Neural progenitor cell (in vitro differentiated cells): ENCODE data around the gene RPS26.

ENCODE experiments used
- EZH2 ChIP-seq: fragments of 200-600 bp; sonication (generic); IDR thresholded peaks from 2 replicates; pipeline ENCODE4 v1.6.1; 2017; ENCODE audit warnings: antibody characterized with exemption, mild to moderate bottlenecking, moderate library complexity
- TF ChIP-seq, protein P1 (sequence below): fragments of 200-600 bp; sonication (generic); IDR thresholded peaks from 2 replicates; pipeline ENCODE4 v1.5.1; 2017; ENCODE audit warnings: antibody characterized with exemption, mild to moderate bottlenecking

DNA sequence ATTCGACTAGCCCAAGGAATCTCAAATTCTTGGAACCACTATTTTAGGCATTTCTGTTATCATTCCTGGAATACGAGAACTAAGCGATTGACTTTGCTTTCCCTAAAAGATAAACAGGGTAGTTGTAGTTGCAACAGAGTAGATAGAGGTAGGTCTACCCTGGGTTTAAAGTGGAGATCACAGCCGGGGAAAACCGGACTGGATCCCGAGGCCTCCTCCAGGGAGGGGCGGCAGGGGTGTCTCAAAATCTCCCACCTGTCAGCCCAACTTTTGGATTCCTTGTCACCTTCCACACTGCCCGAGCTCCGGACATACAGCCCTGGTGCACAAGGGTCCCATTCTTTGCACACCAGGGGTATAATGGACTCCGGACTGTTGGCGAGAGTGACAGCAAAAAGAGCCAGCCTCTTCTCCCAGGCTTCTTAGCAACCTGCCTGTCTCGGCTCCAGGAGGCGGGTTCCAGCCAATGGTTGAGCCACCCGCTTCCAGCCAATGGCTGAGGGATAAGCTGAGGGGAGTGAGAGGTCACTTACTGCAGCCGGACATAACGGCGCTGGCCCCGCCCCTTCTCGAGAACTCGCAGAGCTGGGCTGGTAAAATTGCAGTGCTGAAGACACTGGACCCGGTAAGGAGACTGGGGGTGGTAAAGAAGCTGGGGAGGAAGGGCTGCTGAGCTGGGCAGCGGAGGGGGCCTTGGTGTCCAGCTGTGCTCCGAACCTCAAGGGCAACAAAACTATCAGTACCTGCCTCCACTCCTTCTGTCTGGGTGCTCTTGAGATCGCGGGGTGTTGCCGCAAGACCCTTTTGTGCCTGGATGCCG lies 44.8 kb upstream of the RPS26 start, which contains the start of gene SUOX:
- TF ChIP-seq, protein P1, sequence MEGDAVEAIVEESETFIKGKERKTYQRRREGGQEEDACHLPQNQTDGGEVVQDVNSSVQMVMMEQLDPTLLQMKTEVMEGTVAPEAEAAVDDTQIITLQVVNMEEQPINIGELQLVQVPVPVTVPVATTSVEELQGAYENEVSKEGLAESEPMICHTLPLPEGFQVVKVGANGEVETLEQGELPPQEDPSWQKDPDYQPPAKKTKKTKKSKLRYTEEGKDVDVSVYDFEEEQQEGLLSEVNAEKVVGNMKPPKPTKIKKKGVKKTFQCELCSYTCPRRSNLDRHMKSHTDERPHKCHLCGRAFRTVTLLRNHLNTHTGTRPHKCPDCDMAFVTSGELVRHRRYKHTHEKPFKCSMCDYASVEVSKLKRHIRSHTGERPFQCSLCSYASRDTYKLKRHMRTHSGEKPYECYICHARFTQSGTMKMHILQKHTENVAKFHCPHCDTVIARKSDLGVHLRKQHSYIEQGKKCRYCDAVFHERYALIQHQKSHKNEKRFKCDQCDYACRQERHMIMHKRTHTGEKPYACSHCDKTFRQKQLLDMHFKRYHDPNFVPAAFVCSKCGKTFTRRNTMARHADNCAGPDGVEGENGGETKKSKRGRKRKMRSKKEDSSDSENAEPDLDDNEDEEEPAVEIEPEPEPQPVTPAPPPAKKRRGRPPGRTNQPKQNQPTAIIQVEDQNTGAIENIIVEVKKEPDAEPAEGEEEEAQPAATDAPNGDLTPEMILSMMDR: no peak
- TF ChIP-seq EZH2: no peak
